Measurements from ENCODE around the gene DENND1B. TPM values are rescaled to one million over a fixed set of nuclear protein-coding genes. Genes with fewer than 3 reads are reported as not detected.

Gene DENND1B
- total RNA-seq, 1 donor from 2014 or later: 10.2 TPM

GRCh38 chr1:197659171-197659570 lies 116.1 kb downstream of the DENND1B start:
- DNase-seq (ENCODE audit: extremely low spot score, unreplicated experiment): no peak
- TF ChIP-seq CTCF (IDR thresholded peaks at IDR 0.05): no peak
- Mint-ChIP-seq H3K27ac (ENCODE audit: unreplicated experiment) (no peak overlapping the region), H3K4me3 (ENCODE audit: unreplicated experiment) (no peak overlapping the region), H3K9me3 (ENCODE audit: unreplicated experiment) (no peaks in the 10 kb centered on the region), H3K4me1 (ENCODE audit: unreplicated experiment) (peaks cover 5% of the 10 kb centered on the region), H3K36me3 (ENCODE audit: unreplicated experiment) (peaks cover 6% of the 10 kb centered on the region), H3K27me3 (ENCODE audit: unreplicated experiment) (no peaks in the 10 kb centered on the region)

DNA sequence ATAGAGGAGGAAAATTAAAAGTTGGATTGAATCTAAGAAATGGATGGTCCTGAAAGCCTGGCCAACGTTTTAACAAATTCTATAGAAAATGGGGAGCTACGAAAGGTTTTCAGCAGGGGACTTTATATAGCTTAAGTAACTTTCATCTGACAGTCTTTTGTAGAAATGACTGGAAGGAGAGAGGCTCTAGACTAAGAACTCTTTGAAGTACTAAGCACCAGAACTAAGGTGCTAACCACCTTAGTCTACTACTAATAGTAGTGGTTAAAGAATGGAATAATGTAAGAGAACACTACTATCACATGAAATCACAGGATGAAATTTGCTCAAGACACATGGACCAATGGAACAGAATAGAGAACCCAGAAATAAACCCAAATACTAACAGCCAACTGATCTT lies 126.1 kb downstream of the DENND1B start:
- Mint-ChIP-seq H3K9me3 (ENCODE audit: unreplicated experiment) (no peaks in the 10 kb centered on the region), H3K27ac (ENCODE audit: unreplicated experiment) (no peak overlapping the region), H3K27me3 (ENCODE audit: unreplicated experiment) (no peaks in the 10 kb centered on the region), H3K36me3 (ENCODE audit: unreplicated experiment) (no peaks in the 10 kb centered on the region), H3K4me3 (ENCODE audit: unreplicated experiment) (no peak overlapping the region), H3K4me1 (ENCODE audit: unreplicated experiment) (no peaks in the 10 kb centered on the region)
- no peak for TF ChIP-seq CTCF (IDR thresholded peaks at IDR 0.05)
- no peak for DNase-seq (ENCODE audit: extremely low spot score, unreplicated experiment)

- Mint-ChIP-seq H3K36me3 (ENCODE audit: unreplicated experiment) (peaks cover 12% of the 10 kb centered on the region), H3K27ac (ENCODE audit: unreplicated experiment) (no peak overlapping the region), H3K9me3 (ENCODE audit: unreplicated experiment) (no peaks in the 10 kb centered on the region), H3K27me3 (ENCODE audit: unreplicated experiment) (no peaks in the 10 kb centered on the region), H3K4me3 (ENCODE audit: unreplicated experiment) (no peak overlapping the region), H3K4me1 (ENCODE audit: unreplicated experiment) (no peaks in the 10 kb centered on the region)
- no peak for TF ChIP-seq CTCF (IDR thresholded peaks at IDR 0.05)
- no peak for DNase-seq (ENCODE audit: extremely low spot score, unreplicated experiment)
Observed at GRCh38 chr1:197638316-197638715, 137.0 kb downstream of the DENND1B start.

GRCh38 chr1:197637406-197637805 lies 137.9 kb downstream of the DENND1B start:
- Mint-ChIP-seq H3K36me3 (ENCODE audit: unreplicated experiment) (peaks cover 14% of the 10 kb centered on the region), H3K4me3 (ENCODE audit: unreplicated experiment) (no peak overlapping the region), H3K27me3 (ENCODE audit: unreplicated experiment) (no peaks in the 10 kb centered on the region), H3K9me3 (ENCODE audit: unreplicated experiment) (peaks cover 4% of the 10 kb centered on the region), H3K4me1 (ENCODE audit: unreplicated experiment) (no peaks in the 10 kb centered on the region), H3K27ac (ENCODE audit: unreplicated experiment) (no peak overlapping the region)
- DNase-seq (ENCODE audit: extremely low spot score, unreplicated experiment): no peak
- no peak for TF ChIP-seq CTCF (IDR thresholded peaks at IDR 0.05)

DNA sequence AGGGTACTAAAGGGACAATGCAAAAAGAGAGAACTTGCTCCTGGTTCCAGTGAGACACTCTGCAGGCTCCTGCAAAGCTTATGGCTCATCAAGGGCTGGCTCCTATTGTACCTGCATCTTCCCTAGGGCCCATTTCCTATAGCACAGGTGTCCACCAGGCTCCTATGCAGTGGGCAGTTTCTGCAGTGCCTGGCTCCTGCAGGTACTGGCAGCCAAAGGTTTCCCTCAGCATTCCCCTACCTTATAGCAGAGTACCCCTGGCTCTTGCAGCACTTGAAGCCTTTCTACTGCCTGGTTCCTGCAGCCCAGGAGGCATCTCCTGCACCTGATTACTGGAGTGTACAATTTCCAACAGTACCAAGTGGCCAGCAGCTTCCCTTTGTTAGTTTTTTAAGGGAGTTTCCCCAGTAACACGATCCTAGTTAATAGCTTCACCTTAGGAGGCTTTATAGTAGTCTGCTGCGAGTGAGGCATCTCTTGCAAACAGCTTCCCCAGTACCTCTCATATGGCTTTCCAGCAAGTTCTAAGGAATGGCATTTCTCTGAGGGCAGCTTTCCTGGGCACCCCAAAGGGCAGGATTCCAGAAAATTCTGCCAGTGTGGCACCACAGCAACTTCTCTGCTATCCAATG lies 141.7 kb downstream of the DENND1B start:
- Mint-ChIP-seq H3K27ac (ENCODE audit: unreplicated experiment) (no peak overlapping the region), H3K27me3 (ENCODE audit: unreplicated experiment) (no peaks in the 10 kb centered on the region), H3K36me3 (ENCODE audit: unreplicated experiment) (peaks cover 8% of the 10 kb centered on the region), H3K9me3 (ENCODE audit: unreplicated experiment) (peaks cover 4% of the 10 kb centered on the region), H3K4me3 (ENCODE audit: unreplicated experiment) (no peak overlapping the region), H3K4me1 (ENCODE audit: unreplicated experiment) (no peaks in the 10 kb centered on the region)
- TF ChIP-seq CTCF (IDR thresholded peaks at IDR 0.05): no peak
- DNase-seq (ENCODE audit: extremely low spot score, unreplicated experiment): no peak
